HCT116 (cell line): Measurements from ENCODE around the gene MEDAG. TPM values are rescaled to one million over a fixed set of nuclear protein-coding genes. Genes with fewer than 3 reads are reported as not detected.
A peak's percentile ranks its signal among the peaks of the same experiment; 100 is the strongest.

Experiments
- ATAC-seq: fragments of 200-7000 bp; cut with Tn5 transposase; 2 replicates; pipeline ENCODE4 v1.9.1; 2020; ENCODE audit warnings: mild to moderate bottlenecking, moderate library complexity
- BruUV-seq: library from RNA; stranded (reverse); fragments of 400-500 nt; replicated peaks from 2 replicates; lab custom pipeline; 2021; lab: Mats Ljungman, UMichigan
- CTCF ChIA-PET: fragments of 300-600 bp; sonication (Branson Sonifier 250); formaldehyde crosslinking; loops from one replicate; lab custom pipeline; 2021; ENCODE audit warnings: antibody characterized with exemption; lab: Charles Lee
- POLR2A ChIA-PET: fragments of 300-600, 350-600 bp; sonication (Branson Sonifier 250); formaldehyde crosslinking; loops from one replicate; lab custom pipeline; 2021; ENCODE audit warnings: antibody characterized with exemption; lab: Charles Lee
- RAD21 ChIA-PET, 2 experiments: fragments of 300-600 bp; sonication (Branson Sonifier 250); formaldehyde crosslinking; loops; one replicate each; lab custom pipeline; 2023; ENCODE audit warnings: low total read pairs in 2 of 2; ENCODE audit not compliant: uncharacterized antibody in 2 of 2, unreplicated experiment in 2 of 2, low non-redundant PET in 1 of 2; lab: Charles Lee
- DNase-seq: peaks from one replicate; pipeline ENCODE4 v3.0.0-alpha.2; 2010; ENCODE audit warnings: low read depth, low spot score
- H2AFZ ChIP-seq: fragments of 200-600 bp; shearing (Covaris generic), sonication (generic); 2 replicates; pipeline ENCODE4 v1.6.1; 2017; ENCODE audit warnings: low read depth, mixed run types, mixed read lengths, antibody characterized with exemption, low read length; ENCODE audit not compliant: poor library complexity, severe bottlenecking
- H3K27ac ChIP-seq: 2 replicates; pipeline ENCODE4 v1.5.1; 2012; ENCODE audit warnings: low read depth, low read length
- H3K27me3 ChIP-seq: fragments of 200-600 bp; sonication (generic); 2 replicates; pipeline ENCODE4 v1.6.1; 2016; ENCODE audit warnings: mixed run types, low read length, mixed read lengths; ENCODE audit not compliant: insufficient read depth
- H3K36me3 ChIP-seq, 2 experiments: fragments of 200-500 bp in 1 of 2; fragments of 200-600 bp in 1 of 2; sonication (Bioruptor generic) in 1 of 2; sonication (generic) in 1 of 2; 2 replicates each; pipeline versions ENCODE4 v1.5.1 to v1.6.1; 2014 to 2016; ENCODE audit warnings: low read length in 2 of 2, inconsistent platforms in 1 of 2, mixed read lengths in 1 of 2, mixed run types in 1 of 2; ENCODE audit not compliant: insufficient read depth in 2 of 2, control insufficient read depth in 1 of 2
- H3K4me1 ChIP-seq, 2 experiments: fragments of 200-600 bp in 1 of 2; sonication (generic) in 1 of 2; 2 replicates each; pipeline versions ENCODE4 v1.5.1 to v1.6.1; 2012 to 2017; ENCODE audit warnings: low read length in 2 of 2, inconsistent platforms in 1 of 2, mild to moderate bottlenecking in 1 of 2, mixed read lengths in 1 of 2, mixed run types in 1 of 2, moderate library complexity in 1 of 2; ENCODE audit not compliant: insufficient read depth in 2 of 2, control insufficient read depth in 1 of 2
- H3K4me2 ChIP-seq: fragments of 200-600 bp; sonication (generic); 2 replicates; pipeline ENCODE4 v1.6.1; 2017; ENCODE audit warnings: mixed run types, low read length, mixed read lengths
- H3K4me3 ChIP-seq, 2 experiments: fragments of 200-600 bp in 1 of 2; sonication (generic) in 1 of 2; replicated peaks in 1 of 2; 2 replicates each; pipeline ENCODE4 v1.5.1; 2011 to 2016; ENCODE audit warnings: low read length in 2 of 2, control low read depth in 1 of 2, low read depth in 1 of 2, mild to moderate bottlenecking in 1 of 2, mixed read lengths in 1 of 2, mixed run types in 1 of 2
- H3K79me2 ChIP-seq: fragments of 200-600 bp; sonication (generic); 2 replicates; pipeline ENCODE4 v1.6.1; 2017; ENCODE audit warnings: mild to moderate bottlenecking, mixed run types, low read length, moderate library complexity, mixed read lengths; ENCODE audit not compliant: insufficient read depth
- H3K9ac ChIP-seq: fragments of 200-600 bp; sonication (generic); 2 replicates; pipeline ENCODE4 v1.6.1; 2016; ENCODE audit warnings: low read length, mixed read lengths
- H3K9me2 ChIP-seq: fragments of 200-600 bp; sonication (generic), shearing (Covaris generic); 2 replicates; pipeline ENCODE4 v1.6.1; 2017; ENCODE audit warnings: mixed run types, mild to moderate bottlenecking, moderate library complexity; ENCODE audit not compliant: insufficient read depth
- H3K9me3 ChIP-seq, 2 experiments: fragments of 200-500 bp in 1 of 2; fragments of 200-600 bp in 1 of 2; sonication (Bioruptor generic) in 1 of 2; sonication (generic) in 1 of 2; 2 replicates each; pipeline ENCODE4 v1.6.1; 2014 to 2017; ENCODE audit warnings: low read length in 2 of 2, mixed read lengths in 2 of 2, inconsistent platforms in 1 of 2, low read depth in 1 of 2, mild to moderate bottlenecking in 1 of 2, mixed run types in 1 of 2, moderate library complexity in 1 of 2; ENCODE audit not compliant: control insufficient read depth in 1 of 2, insufficient read depth in 1 of 2
- H4K20me1 ChIP-seq: fragments of 200-600 bp; sonication (generic), shearing (Covaris generic); 2 replicates; pipeline ENCODE4 v1.6.1; 2017; ENCODE audit warnings: mixed run types, mild to moderate bottlenecking, moderate library complexity; ENCODE audit not compliant: insufficient read depth
- ATF3 ChIP-seq: IDR thresholded peaks from 2 replicates; pipeline ENCODE4 v1.6.1; 2012
- CBX3 ChIP-seq: IDR thresholded peaks from 2 replicates; pipeline ENCODE4 v1.6.1; 2012; ENCODE audit warnings: low read depth
- CTCF ChIP-seq, 3 experiments: fragments of 200-600 bp in 1 of 3; sonication (generic) in 1 of 3; IDR thresholded peaks in 2 of 3; conservative IDR thresholded peaks in 1 of 3; 2 replicates each; pipeline ENCODE4 v1.5.1; 2012 to 2017; ENCODE audit warnings: low read depth in 2 of 3, low read length in 2 of 3, antibody characterized with exemption in 1 of 3, borderline replicate concordance in 1 of 3, control low read depth in 1 of 3, mild to moderate bottlenecking in 1 of 3, mixed read lengths in 1 of 3, mixed run types in 1 of 3, moderate library complexity in 1 of 3; ENCODE audit not compliant: insufficient read depth in 1 of 3
- EGR1 ChIP-seq: IDR thresholded peaks from 2 replicates; pipeline ENCODE4 v1.6.1; 2012; ENCODE audit warnings: low read depth
- EZH2 ChIP-seq: fragments of 200-600 bp; sonication (generic); IDR thresholded peaks from 2 replicates; pipeline ENCODE4 v1.6.1; 2017; ENCODE audit warnings: antibody characterized with exemption, mixed run types
- EZH2phosphoT487 ChIP-seq: fragments of 200-600 bp; IDR thresholded peaks from 2 replicates; pipeline ENCODE4 v1.6.1; 2018; ENCODE audit warnings: antibody characterized with exemption, borderline replicate concordance
- MAX ChIP-seq: IDR thresholded peaks from 2 replicates; pipeline ENCODE4 v1.6.1; 2012
- POLR2AphosphoS5 ChIP-seq: IDR thresholded peaks from 2 replicates; pipeline ENCODE4 v1.6.1; 2011; ENCODE audit warnings: mild to moderate bottlenecking, low read depth, low read length, moderate library complexity
- RAD21 ChIP-seq: IDR thresholded peaks from 2 replicates; pipeline ENCODE4 v1.6.1; 2012; ENCODE audit warnings: low read depth, mild to moderate bottlenecking
- REST ChIP-seq: IDR thresholded peaks from 2 replicates; pipeline ENCODE4 v1.6.1; 2012; ENCODE audit warnings: low read depth
- SIN3A ChIP-seq: IDR thresholded peaks from 2 replicates; pipeline ENCODE4 v1.6.1; 2012; ENCODE audit warnings: low read depth
- TCF7L2 ChIP-seq: IDR thresholded peaks from 2 replicates; pipeline ENCODE4 v1.7.0; 2011; ENCODE audit warnings: borderline replicate concordance, inconsistent platforms; ENCODE audit not compliant: insufficient read depth, insufficient read length; ENCODE audit errors: extremely low read depth
- YY1 ChIP-seq: IDR thresholded peaks from 2 replicates; pipeline ENCODE4 v1.6.1; 2011; ENCODE audit warnings: low read length, low read depth, moderate library complexity, mild to moderate bottlenecking; ENCODE audit not compliant: insufficient replicate concordance; ENCODE audit errors: extremely low read depth
- ZBTB33 ChIP-seq: IDR thresholded peaks from 2 replicates; pipeline ENCODE4 v1.6.1; 2011; ENCODE audit warnings: mild to moderate bottlenecking, low read length, moderate library complexity; ENCODE audit not compliant: insufficient replicate concordance; ENCODE audit errors: extremely low read depth
- ZNF274 ChIP-seq: fragments of 200-500 bp; sonication (Bioruptor generic); IDR thresholded peaks from 2 replicates; pipeline ENCODE4 v1.6.1; 2014; ENCODE audit warnings: mild to moderate bottlenecking, low read depth, low read length, inconsistent platforms
- intact Hi-C: fragments of 100-400 bp; cut with micrococcal nuclease; formaldehyde crosslinking; loops from 2 replicates; pipeline ENCODE4 v1.10.0; 2022
- total RNA-seq: library from RNA; stranded (reverse); gene quantifications from one replicate; pipeline ENCODE4 v1.2.1, GENCODE V29; 2021; ENCODE audit not compliant: unreplicated experiment

The MEDAG gene
- total RNA-seq, 1 experiment from 2014 or later: not detected

- DNase-seq: peak; percentile 78
- Histone ChIP-seq H3K4me1 (peaks cover 15 to 30% of the 10 kb centered on the region in 2 experiments), H3K9me2 (no peaks in the 10 kb centered on the region), H3K79me2 (no peaks in the 10 kb centered on the region), H2AFZ (peak overlapping the region; percentile 53), H3K4me3 (no peak overlapping the region), H3K4me2 (peak overlapping the region; percentile 44), H3K9me3 (no peaks in the 10 kb centered on the region), H3K27me3 (no peaks in the 10 kb centered on the region), H4K20me1 (no peaks in the 10 kb centered on the region), H3K36me3 (no peaks in the 10 kb centered on the region), H3K9ac (peak overlapping the region; percentile 24; the same call in 1 of the 2 replicates), H3K27ac (peak overlapping the region; percentile 23; the same call in 1 of the 2 replicates)
- no TSS peak for BruUV-seq
- CTCF ChIA-PET: interaction anchor here (0.6 to 4.6 kb wide), 21 partner anchors 9 to 752 kb away, joined by 3 to 46 read pairs (median 4); partner anchors contain the start of gene HMGB1
- POLR2A ChIA-PET: interaction anchor here (0.9 to 1.9 kb wide), 3 partner anchors 57 to 62 kb away, joined by 3 to 4 read pairs (median 3); no protein-coding TSS in a partner anchor
- peak; percentile 93 for ATAC-seq
- RAD21 ChIA-PET: interaction anchor here (0.7 to 2.1 kb wide), 7 partner anchors 33 to 179 kb away, joined by 3 to 16 read pairs (median 4); no protein-coding TSS in a partner anchor
- intact Hi-C loops: loop anchor here (1.0 to 10.0 kb wide), 5 partner anchors 63 to 398 kb away; partner anchors contain the start of genes HMGB1 and USPL1
- TF ChIP-seq CBX3: peak; percentile 65; the same call in 1 of the 2 replicates
- TF ChIP-seq EZH2: no peak
- peak; percentile 82 to 97 (median 93) for TF ChIP-seq CTCF (IDR thresholded peaks at IDR 0.05 in 2 of 3, conservative IDR thresholded peaks at IDR 0.05 in 1 of 3; ENCODE audit: borderline replicate concordance in 1 of 3, insufficient read depth in 1 of 3, low read depth in 2 of 3, low read length in 2 of 3)
- peak; percentile 95 for TF ChIP-seq RAD21
- TF ChIP-seq POLR2AphosphoS5: peak; percentile 38
- no peak for TF ChIP-seq SIN3A
- no peak for TF ChIP-seq REST
- no peak for TF ChIP-seq EZH2phosphoT487
- TF ChIP-seq ZNF274: no peak
- TF ChIP-seq TCF7L2: peak; percentile 18
- TF ChIP-seq EGR1: no peak
- no peak for TF ChIP-seq ZBTB33
- no peak for TF ChIP-seq ATF3
- TF ChIP-seq MAX: peak; percentile 81
- no peak for TF ChIP-seq YY1
Measured at GRCh38 chr13:30865123-30866049, 40.7 kb upstream of the MEDAG start.
